ENCODE results near the gene RELB. TPM values are rescaled to one million over a fixed set of nuclear protein-coding genes. Genes with fewer than 3 reads are reported as not detected.
"Not testable (repeated sequence)": the region's sequence is repeated elsewhere in the genome, so short reads cannot be mapped to it uniquely, and the experiment has no call there.

Gene RELB
- total and polyA plus RNA-seq, 3 donors from 2014 or later, result 9.1 to 10.1 (median 9.7) TPM

DNA sequence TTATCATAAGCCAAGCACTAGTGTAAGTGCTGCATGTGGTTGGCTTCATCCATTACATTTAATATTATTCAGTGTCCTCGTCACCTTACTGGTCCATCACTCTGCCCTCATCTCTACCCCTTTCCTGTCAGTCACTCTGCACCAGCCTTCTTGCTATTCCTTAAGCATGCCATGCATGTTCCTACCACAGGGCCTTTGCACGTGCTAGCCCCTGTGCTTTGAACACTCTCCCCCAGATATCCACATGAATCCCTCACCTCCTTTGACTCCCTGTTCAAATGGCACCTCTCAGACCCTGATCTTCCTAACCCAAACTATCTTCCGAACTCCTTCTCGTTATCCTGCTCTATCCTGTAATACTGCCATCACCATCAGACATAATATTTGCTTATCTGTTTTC lies 3.2 kb upstream of the RELB start:
- Histone ChIP-seq H3K27me3 (no peaks in the 10 kb centered on the region), H3K36me3 (ENCODE audit: low read depth, missing control alignments) (no peaks in the 10 kb centered on the region), H3K4me1 (peaks cover 4% of the 10 kb centered on the region), H3K4me3 (no peak overlapping the region), H3K9me3 (no peaks in the 10 kb centered on the region), H3K27ac (no peak overlapping the region)
- no peak for DNase-seq
- WGBS, 2 donors, result 89 to 92% methylated on average over 4 of the region's 4 CpGs
- no peak for TF ChIP-seq POLR2A (IDR thresholded peaks at IDR 0.05)
- TF ChIP-seq, protein P1, sequence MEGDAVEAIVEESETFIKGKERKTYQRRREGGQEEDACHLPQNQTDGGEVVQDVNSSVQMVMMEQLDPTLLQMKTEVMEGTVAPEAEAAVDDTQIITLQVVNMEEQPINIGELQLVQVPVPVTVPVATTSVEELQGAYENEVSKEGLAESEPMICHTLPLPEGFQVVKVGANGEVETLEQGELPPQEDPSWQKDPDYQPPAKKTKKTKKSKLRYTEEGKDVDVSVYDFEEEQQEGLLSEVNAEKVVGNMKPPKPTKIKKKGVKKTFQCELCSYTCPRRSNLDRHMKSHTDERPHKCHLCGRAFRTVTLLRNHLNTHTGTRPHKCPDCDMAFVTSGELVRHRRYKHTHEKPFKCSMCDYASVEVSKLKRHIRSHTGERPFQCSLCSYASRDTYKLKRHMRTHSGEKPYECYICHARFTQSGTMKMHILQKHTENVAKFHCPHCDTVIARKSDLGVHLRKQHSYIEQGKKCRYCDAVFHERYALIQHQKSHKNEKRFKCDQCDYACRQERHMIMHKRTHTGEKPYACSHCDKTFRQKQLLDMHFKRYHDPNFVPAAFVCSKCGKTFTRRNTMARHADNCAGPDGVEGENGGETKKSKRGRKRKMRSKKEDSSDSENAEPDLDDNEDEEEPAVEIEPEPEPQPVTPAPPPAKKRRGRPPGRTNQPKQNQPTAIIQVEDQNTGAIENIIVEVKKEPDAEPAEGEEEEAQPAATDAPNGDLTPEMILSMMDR (IDR thresholded peaks at IDR 0.05), result no peak
- intact Hi-C loops (cut with DNase I; ENCODE audit: low total_unique reads), result no loop called here

DNA sequence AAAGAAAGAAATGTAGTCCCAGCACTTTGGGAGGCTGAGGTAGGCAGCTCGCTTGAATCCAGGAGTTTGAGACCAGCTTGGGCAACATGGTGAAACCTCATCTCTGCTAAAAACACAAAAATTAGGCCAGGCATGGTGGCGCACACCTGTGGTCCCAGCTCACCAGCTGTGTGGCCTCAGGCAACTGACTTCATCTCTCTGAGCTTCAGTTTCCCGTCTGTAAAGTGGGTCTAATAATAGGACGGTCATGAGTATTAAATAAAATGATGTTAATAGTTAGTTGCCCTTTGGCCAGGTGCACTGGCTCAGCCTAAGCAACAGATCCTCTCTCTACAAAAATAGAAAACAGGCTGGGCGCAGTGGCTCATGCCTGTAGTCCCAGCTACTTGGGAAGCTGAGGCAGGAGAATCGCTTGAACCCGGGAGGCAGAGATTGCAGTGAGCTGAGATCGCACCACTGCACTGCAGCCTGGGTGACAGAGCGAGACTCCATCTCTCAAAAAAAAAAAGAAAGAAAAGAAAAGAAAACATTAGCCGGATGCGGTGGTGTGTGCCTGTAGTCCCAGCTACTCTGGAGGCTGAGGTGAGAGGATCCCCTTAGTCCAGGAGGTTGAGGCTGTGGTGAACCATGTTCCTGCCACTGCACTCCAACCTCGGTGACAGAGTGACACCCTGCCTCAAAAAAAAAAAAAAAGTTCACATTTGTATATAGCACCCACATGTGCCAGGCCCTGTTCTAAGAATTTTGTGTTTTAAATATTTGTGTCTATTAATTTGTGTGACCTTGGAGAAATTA lies 1.9 kb upstream of the RELB start:
- intact Hi-C loops (cut with DNase I; ENCODE audit: low total_unique reads); H3K27me3 ChIP-seq; H3K27ac ChIP-seq; H3K4me1 ChIP-seq; H3K36me3 ChIP-seq (ENCODE audit: low read depth, missing control alignments); DNase-seq; H3K9me3 ChIP-seq; H3K4me3 ChIP-seq: not testable (repeated sequence)
- WGBS, 2 donors, result 71 to 82% methylated on average over 12 of the region's 12 CpGs

DNA sequence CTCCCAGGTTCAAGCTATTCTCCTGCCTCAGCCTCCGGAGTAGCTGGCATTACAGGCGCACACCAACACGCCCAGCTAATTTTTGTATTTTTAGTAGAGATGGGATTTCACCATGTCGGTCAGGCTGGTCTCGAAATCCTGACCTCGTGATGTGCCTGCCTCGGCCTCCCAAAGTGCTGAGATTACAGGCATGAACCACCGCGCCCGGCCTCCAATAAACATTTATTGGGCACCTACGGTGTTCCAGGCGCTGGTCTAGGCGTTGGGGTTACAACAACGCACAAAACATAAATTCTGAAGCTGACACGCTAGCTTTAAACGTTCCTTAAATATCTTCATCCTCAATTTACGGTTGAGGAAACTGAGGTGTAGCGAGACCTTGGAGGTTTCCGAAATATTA lies 599 bp upstream of the RELB start:
- H3K36me3 ChIP-seq (ENCODE audit: low read depth, missing control alignments); H3K4me1 ChIP-seq; H3K9me3 ChIP-seq; intact Hi-C loops (cut with DNase I; ENCODE audit: low total_unique reads); DNase-seq; H3K27me3 ChIP-seq: not testable (repeated sequence)
- Histone ChIP-seq H3K4me3 (peak overlapping the region in 1 of 2 donors; percentile 11), H3K27ac (peak overlapping the region in 1 of 2 donors; percentile 54)
- WGBS, 2 donors, result 55 to 56% methylated on average over 13 to 19 of the region's 19 CpGs

DNA sequence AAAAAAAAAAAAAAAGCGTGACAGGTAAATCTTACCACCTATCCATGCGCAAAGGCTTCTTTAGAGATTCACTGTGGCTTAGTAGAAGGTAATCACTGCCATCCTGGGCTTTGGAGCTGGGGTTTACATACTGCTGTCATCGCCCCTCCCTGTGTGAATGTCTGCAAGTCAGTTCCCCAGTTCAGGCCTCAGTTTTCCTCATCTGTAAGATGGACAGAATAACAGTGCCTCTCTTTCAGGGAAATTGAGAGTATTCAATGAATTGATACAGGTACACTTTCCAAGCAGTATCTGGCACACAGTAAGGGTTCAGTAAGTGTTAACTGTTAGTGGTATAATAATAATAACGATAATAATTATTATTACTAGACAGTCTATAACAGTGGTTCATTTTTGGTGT lies 2.2 kb downstream of the RELB start:
- WGBS, 2 donors, result 52 to 85% methylated on average over 4 of the region's 4 CpGs
- no peaks in the 10 kb centered on the region for H3K27me3 ChIP-seq
- H3K9me3 ChIP-seq, result no peaks in the 10 kb centered on the region
- no peak overlapping the region for H3K4me3 ChIP-seq
- no peak for TF ChIP-seq POLR2A (IDR thresholded peaks at IDR 0.05)
- TF ChIP-seq, protein P1 (IDR thresholded peaks at IDR 0.05), result no peak
- no peaks in the 10 kb centered on the region for H3K36me3 ChIP-seq (ENCODE audit: low read depth, missing control alignments)
- no peak for DNase-seq
- no peak overlapping the region for H3K27ac ChIP-seq
- H3K4me1 ChIP-seq, result peaks cover 4% of the 10 kb centered on the region
- intact Hi-C loops (cut with DNase I; ENCODE audit: low total_unique reads), result no loop called here

DNA sequence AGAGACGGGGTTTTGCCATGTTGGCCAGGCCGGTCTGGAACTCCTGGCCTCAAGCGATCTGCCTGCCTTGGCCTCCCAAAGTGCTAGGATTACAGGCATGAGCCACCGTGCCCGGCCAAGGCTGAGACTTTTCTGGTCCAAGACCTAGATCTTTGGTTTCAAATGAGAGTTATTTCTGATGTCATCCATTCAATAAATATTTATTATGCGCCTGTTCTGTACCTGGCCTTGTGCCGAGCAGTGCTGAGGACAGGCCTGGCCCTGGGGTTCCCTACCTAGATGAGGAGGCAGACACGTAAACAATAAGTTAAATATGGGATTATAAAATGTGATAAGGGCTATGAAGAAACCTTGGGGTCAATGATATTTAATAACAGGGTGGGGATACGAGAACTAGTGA lies 4.5 kb downstream of the RELB start:
- no peaks in the 10 kb centered on the region for H3K36me3 ChIP-seq (ENCODE audit: low read depth, missing control alignments)
- no peak for DNase-seq
- intact Hi-C loops (cut with DNase I; ENCODE audit: low total_unique reads), result no loop called here
- H3K27me3 ChIP-seq, result no peaks in the 10 kb centered on the region
- H3K4me1 ChIP-seq, result peaks cover 4% of the 10 kb centered on the region
- H3K4me3 ChIP-seq, result no peak overlapping the region
- TF ChIP-seq, protein P1 (IDR thresholded peaks at IDR 0.05), result no peak
- TF ChIP-seq POLR2A (IDR thresholded peaks at IDR 0.05), result no peak
- H3K27ac ChIP-seq, result no peak overlapping the region
- H3K9me3 ChIP-seq, result no peaks in the 10 kb centered on the region
- 93 to 94% methylated on average over 9 of the region's 9 CpGs for WGBS, 2 donors

DNA sequence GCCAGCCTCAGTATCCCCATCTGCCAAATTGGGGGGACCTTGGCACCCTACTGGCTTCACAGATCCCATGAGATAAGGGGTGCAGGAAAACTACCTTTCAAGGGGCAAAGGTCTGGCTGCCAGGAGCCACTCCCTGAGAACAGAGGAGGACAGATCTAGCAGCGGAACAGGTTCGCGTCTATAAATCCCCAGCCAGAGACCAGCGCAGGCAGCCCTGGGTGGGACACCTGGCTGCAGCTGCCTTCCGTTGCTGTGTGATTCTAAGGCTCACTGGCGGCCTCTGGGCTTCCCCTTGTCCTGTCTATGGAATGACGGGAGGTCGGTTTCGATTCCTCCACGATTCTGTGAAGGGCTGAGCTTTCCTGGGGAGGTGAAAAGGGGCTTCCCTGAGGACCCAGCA lies 7.3 kb downstream of the RELB start:
- Histone ChIP-seq H3K27ac (no peak overlapping the region), H3K36me3 (ENCODE audit: low read depth, missing control alignments) (no peaks in the 10 kb centered on the region), H3K4me3 (no peak overlapping the region), H3K27me3 (no peaks in the 10 kb centered on the region), H3K9me3 (no peaks in the 10 kb centered on the region), H3K4me1 (no peaks in the 10 kb centered on the region)
- no peak for DNase-seq
- intact Hi-C loops (cut with DNase I; ENCODE audit: low total_unique reads), result no loop called here
- 87 to 94% methylated on average over 10 of the region's 10 CpGs for WGBS, 2 donors
- TF ChIP-seq, protein P1 (IDR thresholded peaks at IDR 0.05), result no peak
- no peak for TF ChIP-seq POLR2A (IDR thresholded peaks at IDR 0.05)
